Nephron progenitor cell (in vitro differentiated cells): ENCODE data around the gene LRRN2.
"Not testable (repeated sequence)": the region's sequence is repeated elsewhere in the genome, so short reads cannot be mapped to it uniquely, and the experiment has no call there.

ENCODE experiments used
- DNase-seq: peaks from one replicate; pipeline ENCODE4 v3.0.0; 2021
- H3K27ac Mint-ChIP-seq: 2 replicates; pipeline ENCODE4 v1.8.0; 2021; ENCODE audit warnings: mild to moderate bottlenecking, moderate library complexity, mixed read lengths
- H3K27me3 Mint-ChIP-seq: 2 replicates; pipeline ENCODE4 v1.8.0; 2021; ENCODE audit warnings: mild to moderate bottlenecking, low read depth, mixed read lengths; ENCODE audit not compliant: poor library complexity
- H3K36me3 Mint-ChIP-seq: 2 replicates; pipeline ENCODE4 v1.8.0; 2021; ENCODE audit warnings: low read depth, mixed read lengths
- H3K4me1 Mint-ChIP-seq: 2 replicates; pipeline ENCODE4 v1.8.0; 2021; ENCODE audit warnings: mixed read lengths
- H3K4me3 Mint-ChIP-seq: 2 replicates; pipeline ENCODE4 v1.8.0; 2021; ENCODE audit warnings: mild to moderate bottlenecking, moderate library complexity, mixed read lengths
- H3K9me3 Mint-ChIP-seq: 2 replicates; pipeline ENCODE4 v1.8.0; 2021; ENCODE audit warnings: mild to moderate bottlenecking, moderate library complexity, mixed read lengths
- CTCF ChIP-seq: fragments of 200-600 bp; sonication (generic); IDR thresholded peaks from 2 replicates; pipeline ENCODE4 v1.5.0; 2021; ENCODE audit warnings: antibody characterized with exemption

The LRRN2 gene

GRCh38 chr1:204634260-204634910 is 51.2 kb downstream of the LRRN2 start:
- no peaks in the 10 kb centered on the region for H3K36me3 Mint-ChIP-seq
- H3K27ac Mint-ChIP-seq = peak overlapping the region; percentile 43
- H3K9me3 Mint-ChIP-seq = peaks cover 9% of the 10 kb centered on the region
- TF ChIP-seq CTCF = no peak
- no peak overlapping the region for H3K4me3 Mint-ChIP-seq
- H3K27me3 Mint-ChIP-seq = peaks cover 11% of the 10 kb centered on the region
- no peak for DNase-seq
- peaks cover 42% of the 10 kb centered on the region for H3K4me1 Mint-ChIP-seq

- DNase-seq = no peak
- no peak overlapping the region for H3K27ac Mint-ChIP-seq
- H3K9me3 Mint-ChIP-seq = peaks cover 12% of the 10 kb centered on the region
- peaks cover 11% of the 10 kb centered on the region for H3K27me3 Mint-ChIP-seq
- no peak overlapping the region for H3K4me3 Mint-ChIP-seq
- no peaks in the 10 kb centered on the region for H3K36me3 Mint-ChIP-seq
- peaks cover 45% of the 10 kb centered on the region for H3K4me1 Mint-ChIP-seq
- no peak for TF ChIP-seq CTCF
Measured at GRCh38 chr1:204633665-204634064, 51.9 kb downstream of the LRRN2 start.

DNA sequence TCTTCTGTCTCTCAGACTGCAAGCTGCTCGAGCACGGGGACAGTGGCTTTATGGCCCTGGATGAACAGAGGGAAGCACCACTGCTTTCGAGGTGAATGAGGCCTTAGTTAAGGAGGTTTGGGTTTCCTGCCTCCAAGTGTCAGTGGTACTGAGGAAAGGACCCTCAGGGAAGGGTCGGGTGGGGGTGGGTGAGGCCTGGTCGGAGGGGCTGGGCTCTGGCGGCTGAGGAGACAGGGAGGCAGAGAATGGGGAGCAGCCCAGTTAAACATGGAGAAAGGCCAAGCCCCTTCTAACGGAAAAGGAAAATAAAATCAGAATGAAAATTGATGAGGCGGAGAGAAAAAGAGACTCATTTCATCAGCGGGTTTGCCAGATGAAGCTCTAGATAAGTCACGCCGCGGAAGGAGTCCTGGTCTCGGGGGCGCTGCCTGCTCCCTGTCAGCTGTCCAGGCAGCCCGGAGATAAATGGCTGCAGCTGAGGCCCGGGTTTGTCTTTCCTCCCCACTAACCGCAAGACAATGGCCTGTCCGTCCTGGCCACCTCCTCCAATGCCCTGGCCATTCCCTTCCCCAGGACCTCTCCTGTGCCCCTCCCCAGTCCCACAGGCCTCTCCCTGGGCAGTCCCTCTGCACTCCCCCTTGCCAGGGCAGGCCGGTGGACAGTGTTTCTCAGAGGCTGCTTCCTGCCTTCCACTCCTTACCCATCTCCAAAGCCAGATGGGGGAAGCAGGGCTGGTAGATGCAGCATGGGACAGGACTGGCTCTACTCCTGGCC is 55.2 kb downstream of the LRRN2 start:
- H3K9me3 Mint-ChIP-seq = peaks cover 12% of the 10 kb centered on the region
- DNase-seq = peak; percentile 47
- peak overlapping the region; percentile 80 for H3K27ac Mint-ChIP-seq
- H3K27me3 Mint-ChIP-seq = peaks cover 17% of the 10 kb centered on the region
- H3K36me3 Mint-ChIP-seq = no peaks in the 10 kb centered on the region
- H3K4me1 Mint-ChIP-seq = peaks cover 44% of the 10 kb centered on the region
- H3K4me3 Mint-ChIP-seq = no peak overlapping the region
- no peak for TF ChIP-seq CTCF

DNA sequence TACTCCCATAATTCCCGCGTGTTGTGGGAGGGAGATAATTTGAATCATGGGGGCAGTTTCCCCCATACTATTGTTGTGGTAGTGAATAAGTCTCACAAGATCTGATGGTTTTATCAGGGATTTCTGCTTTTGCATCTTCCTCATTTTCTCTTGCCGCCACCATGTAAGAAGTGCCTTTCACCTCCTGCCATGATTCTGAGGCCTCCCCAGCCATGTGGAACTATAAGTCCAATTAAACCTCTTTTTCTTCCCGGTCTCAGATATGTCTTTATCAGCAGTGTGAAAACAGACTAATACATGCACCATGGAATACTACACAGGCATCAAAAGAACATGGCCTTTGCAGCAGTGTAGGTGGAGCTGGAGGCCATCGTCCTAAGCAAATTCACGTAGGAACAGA is 56.1 kb downstream of the LRRN2 start:
- not testable (repeated sequence) for H3K27ac Mint-ChIP-seq, H3K4me3 Mint-ChIP-seq, H3K36me3 Mint-ChIP-seq, DNase-seq
- peaks cover 12% of the 10 kb centered on the region for H3K9me3 Mint-ChIP-seq
- H3K27me3 Mint-ChIP-seq = peaks cover 19% of the 10 kb centered on the region
- H3K4me1 Mint-ChIP-seq = peaks cover 51% of the 10 kb centered on the region

- DNase-seq = no peak
- no peak overlapping the region for H3K4me3 Mint-ChIP-seq
- no peak for TF ChIP-seq CTCF
- H3K36me3 Mint-ChIP-seq = no peaks in the 10 kb centered on the region
- peak overlapping the region; percentile 27 for H3K27ac Mint-ChIP-seq
- peaks cover 14% of the 10 kb centered on the region for H3K27me3 Mint-ChIP-seq
- peaks cover 12% of the 10 kb centered on the region for H3K9me3 Mint-ChIP-seq
- H3K4me1 Mint-ChIP-seq = peaks cover 56% of the 10 kb centered on the region
Measured at GRCh38 chr1:204628868-204629267, 56.7 kb downstream of the LRRN2 start.

GRCh38 chr1:204627436-204627835 is 58.1 kb downstream of the LRRN2 start:
- Mint-ChIP-seq H3K27ac (no peak overlapping the region), H3K4me3 (no peak overlapping the region), H3K9me3 (peaks cover 12% of the 10 kb centered on the region), H3K27me3 (peaks cover 14% of the 10 kb centered on the region), H3K4me1 (peaks cover 70% of the 10 kb centered on the region), H3K36me3 (no peaks in the 10 kb centered on the region)
- no peak for TF ChIP-seq CTCF
- no peak for DNase-seq
